HFFc6 (cell line): Measurements from ENCODE around the gene RPS6KA4. TPM values are rescaled to one million over a fixed set of nuclear protein-coding genes. Genes with fewer than 3 reads are reported as not detected.
A peak's percentile ranks its signal among the peaks of the same experiment; 100 is the strongest.

Experiments used
- DNase-seq: peaks from one replicate; pipeline ENCODE4 v3.0.0-alpha.2; 2018
- H3K27ac Mint-ChIP-seq: 2 replicates; pipeline ENCODE4 v1.8.0; 2020; ENCODE audit warnings: mild to moderate bottlenecking, mixed read lengths
- H3K27me3 Mint-ChIP-seq: 2 replicates; pipeline ENCODE4 v1.8.0; 2021; ENCODE audit warnings: mild to moderate bottlenecking, moderate library complexity, mixed read lengths; ENCODE audit not compliant: insufficient read depth
- H3K36me3 Mint-ChIP-seq: 2 replicates; pipeline ENCODE4 v1.8.0; 2021; ENCODE audit warnings: low read depth, mixed read lengths
- H3K4me1 Mint-ChIP-seq: 2 replicates; pipeline ENCODE4 v1.8.0; 2020; ENCODE audit warnings: low read depth, mixed read lengths
- H3K4me3 Mint-ChIP-seq: 2 replicates; pipeline ENCODE4 v1.8.0; 2020; ENCODE audit warnings: mild to moderate bottlenecking, moderate library complexity, mixed read lengths
- H3K9me3 Mint-ChIP-seq: 2 replicates; pipeline ENCODE4 v1.8.0; 2020; ENCODE audit warnings: mild to moderate bottlenecking, mixed read lengths
- CTCF ChIP-seq: fragments of 200-600 bp; sonication (generic); IDR thresholded peaks from 2 replicates; pipeline ENCODE4 v1.5.0; 2021; ENCODE audit warnings: antibody characterized with exemption, mild to moderate bottlenecking
- total RNA-seq, 6 experiments: library from RNA; stranded (reverse); fragmentation: NEBNext Ultra II Directional; extraction: Animal tissue kit (Norgen Biotek cat#: 25700); gene quantifications; 2 replicates in 1 of 6; 3 replicates in 5 of 6; pipeline ENCODE4 v1.2.3, GENCODE V29; 2021

RPS6KA4 gene
- total RNA-seq, 6 experiments from 2014 or later = 42.9 to 63.4 (median 56.6) TPM

- H3K4me1 Mint-ChIP-seq = peaks cover 33% of the 10 kb centered on the region
- peaks cover 15% of the 10 kb centered on the region for H3K36me3 Mint-ChIP-seq
- DNase-seq = no peak
- no peak for TF ChIP-seq CTCF
- H3K27me3 Mint-ChIP-seq = peaks cover 2% of the 10 kb centered on the region; the same call in 1 of the 2 replicates
- peak overlapping the region; percentile 70 for H3K27ac Mint-ChIP-seq
- H3K9me3 Mint-ChIP-seq = no peaks in the 10 kb centered on the region
- peak overlapping the region; percentile 92 for H3K4me3 Mint-ChIP-seq
Observed at GRCh38 chr11:64359712-64360445, 917 bp downstream of the RPS6KA4 start.

GRCh38 chr11:64360448-64360921, 1.5 kb downstream of the RPS6KA4 start:
- Mint-ChIP-seq H3K27ac (no peak overlapping the region), H3K9me3 (no peaks in the 10 kb centered on the region), H3K4me3 (peak overlapping the region; percentile 92), H3K36me3 (peaks cover 15% of the 10 kb centered on the region), H3K4me1 (peaks cover 30% of the 10 kb centered on the region), H3K27me3 (peaks cover 2% of the 10 kb centered on the region; the same call in 1 of the 2 replicates)
- no peak for DNase-seq
- TF ChIP-seq CTCF = no peak

GRCh38 chr11:64361659-64362058, 2.7 kb downstream of the RPS6KA4 start:
- peaks cover 2% of the 10 kb centered on the region; the same call in 1 of the 2 replicates for H3K27me3 Mint-ChIP-seq
- no peaks in the 10 kb centered on the region for H3K9me3 Mint-ChIP-seq
- peaks cover 28% of the 10 kb centered on the region for H3K4me1 Mint-ChIP-seq
- peaks cover 20% of the 10 kb centered on the region for H3K36me3 Mint-ChIP-seq
- no peak overlapping the region for H3K27ac Mint-ChIP-seq
- DNase-seq = no peak
- no peak for TF ChIP-seq CTCF
- no peak overlapping the region for H3K4me3 Mint-ChIP-seq

- Mint-ChIP-seq H3K27ac (no peak overlapping the region), H3K36me3 (peaks cover 24% of the 10 kb centered on the region), H3K27me3 (peaks cover 2% of the 10 kb centered on the region; the same call in 1 of the 2 replicates), H3K9me3 (no peaks in the 10 kb centered on the region), H3K4me3 (no peak overlapping the region), H3K4me1 (peaks cover 29% of the 10 kb centered on the region)
- no peak for TF ChIP-seq CTCF
- no peak for DNase-seq
Observed at GRCh38 chr11:64362339-64362738, 3.4 kb downstream of the RPS6KA4 start.

GRCh38 chr11:64364435-64364834, 5.5 kb downstream of the RPS6KA4 start:
- Mint-ChIP-seq H3K4me1 (peaks cover 19% of the 10 kb centered on the region), H3K27ac (no peak overlapping the region), H3K27me3 (peaks cover 2% of the 10 kb centered on the region; the same call in 1 of the 2 replicates), H3K4me3 (no peak overlapping the region), H3K9me3 (no peaks in the 10 kb centered on the region), H3K36me3 (peaks cover 24% of the 10 kb centered on the region)
- no peak for TF ChIP-seq CTCF
- DNase-seq = no peak
